Thoracic aorta (tissue), 2 donors: ENCODE data around the gene NKX6-2. TPM values are rescaled to one million over a fixed set of nuclear protein-coding genes. Genes with fewer than 3 reads are reported as not detected.
"Not testable (repeated sequence)": the region's sequence is repeated elsewhere in the genome, so short reads cannot be mapped to it uniquely, and the experiment has no call there.

Source experiments
- ATAC-seq: fragments of 150-250 bp; one replicate; pipeline ENCODE4 v1.8.0; 2017; ENCODE audit warnings: low read depth; ENCODE audit not compliant: insufficient number of reproducible peaks, low FRiP score
- DNase-seq: peaks from one replicate; pipeline ENCODE4 v3.0.0-alpha.2; 2020; ENCODE audit warnings: low spot score
- H3K27ac ChIP-seq, 2 donors: fragments of 200-600 bp; sonication (generic); 1 replicate in 1 of 2; 2 replicates in 1 of 2; pipeline ENCODE4 v1.5.1; 2016; ENCODE audit warnings: mild to moderate bottlenecking in 2 of 2, moderate library complexity in 2 of 2
- H3K27me3 ChIP-seq: fragments of 200-600 bp; sonication (generic); replicated peaks from 2 replicates; pipeline ENCODE4 v1.6.0; 2016; ENCODE audit warnings: mild to moderate bottlenecking; ENCODE audit not compliant: insufficient read depth
- H3K36me3 ChIP-seq: fragments of 200-600 bp; sonication (generic); one replicate; pipeline ENCODE4 v1.5.1; 2016
- H3K4me1 ChIP-seq, 2 donors: fragments of 200-600 bp; sonication (generic); 1 replicate in 1 of 2; 2 replicates in 1 of 2; pipeline versions ENCODE4 v1.5.1 to v1.6.0; 2016; ENCODE audit warnings: low read depth in 2 of 2, mild to moderate bottlenecking in 1 of 2; ENCODE audit not compliant: control insufficient read depth in 1 of 2
- H3K4me3 ChIP-seq: fragments of 200-600 bp; sonication (generic); 2 replicates; pipeline ENCODE4 v1.5.1; 2016; ENCODE audit warnings: mild to moderate bottlenecking
- H3K9me3 ChIP-seq: fragments of 200-600 bp; sonication (generic); 2 replicates; pipeline ENCODE4 v1.5.1; 2016
- CTCF ChIP-seq: fragments of 200-600 bp; sonication (generic); IDR thresholded peaks from one replicate; pipeline ENCODE4 v1.5.1; 2019; ENCODE audit warnings: antibody characterized with exemption
- total RNA-seq, 2 donors: library from RNA; depleted of rRNA; stranded (reverse); fragments of >200 nt; gene quantifications; one replicate each; pipeline versions ENCODE4 v1.1.0 to v1.2.3, GENCODE V29; 2016

Gene NKX6-2
- total RNA-seq, 2 donors from 2014 or later: 19.8 TPM; not detected in 1

GRCh38 chr10:132793871-132794849 lies 8.2 kb upstream of the NKX6-2 start:
- no peak for TF ChIP-seq CTCF
- H3K9me3 ChIP-seq: no peaks in the 10 kb centered on the region
- ATAC-seq: no peak
- H3K4me1 ChIP-seq: no peaks in the 10 kb centered on the region
- H3K36me3 ChIP-seq: no peaks in the 10 kb centered on the region
- H3K27me3 ChIP-seq: no peaks in the 10 kb centered on the region
- no peak overlapping the region for H3K27ac ChIP-seq
- H3K4me3 ChIP-seq: no peak overlapping the region
- no peak for DNase-seq

GRCh38 chr10:132793213-132793612 lies 7.3 kb upstream of the NKX6-2 start:
- no peaks in the 10 kb centered on the region for H3K27me3 ChIP-seq
- DNase-seq: no peak
- ATAC-seq: no peak
- no peak overlapping the region for H3K4me3 ChIP-seq
- no peak for TF ChIP-seq CTCF
- H3K36me3 ChIP-seq: no peaks in the 10 kb centered on the region
- no peaks in the 10 kb centered on the region for H3K9me3 ChIP-seq
- H3K27ac ChIP-seq: no peak overlapping the region
- H3K4me1 ChIP-seq: no peaks in the 10 kb centered on the region

GRCh38 chr10:132792796-132793195 lies 6.8 kb upstream of the NKX6-2 start:
- no peak overlapping the region for H3K4me3 ChIP-seq
- no peak for DNase-seq
- H3K4me1 ChIP-seq: no peaks in the 10 kb centered on the region
- no peaks in the 10 kb centered on the region for H3K36me3 ChIP-seq
- H3K27me3 ChIP-seq: no peaks in the 10 kb centered on the region
- TF ChIP-seq CTCF: no peak
- ATAC-seq: no peak
- no peaks in the 10 kb centered on the region for H3K9me3 ChIP-seq
- H3K27ac ChIP-seq: no peak overlapping the region

- H3K9me3 ChIP-seq, DNase-seq, H3K4me3 ChIP-seq, H3K36me3 ChIP-seq, H3K27me3 ChIP-seq, H3K27ac ChIP-seq, H3K4me1 ChIP-seq, ATAC-seq: not testable (repeated sequence)
Observed at GRCh38 chr10:132792099-132792498, 6.2 kb upstream of the NKX6-2 start.

GRCh38 chr10:132790934-132791829 lies 5.2 kb upstream of the NKX6-2 start:
- no peaks in the 10 kb centered on the region for H3K36me3 ChIP-seq
- no peaks in the 10 kb centered on the region for H3K27me3 ChIP-seq
- H3K9me3 ChIP-seq: no peaks in the 10 kb centered on the region
- H3K4me3 ChIP-seq: no peak overlapping the region
- TF ChIP-seq CTCF: no peak
- H3K4me1 ChIP-seq: peaks cover 4 to 12% of the 10 kb centered on the region in 2 donors
- DNase-seq (no peak), ATAC-seq (no peak)
- H3K27ac ChIP-seq: no peak overlapping the region
